H9 (cell line): Measurements from ENCODE around the gene CDKL1. TPM values are rescaled to one million over a fixed set of nuclear protein-coding genes. Genes with fewer than 3 reads are reported as not detected.

Source experiments
- DNase-seq: peaks from one replicate; pipeline ENCODE4 v3.0.0-alpha.2; 2017
- H2AFZ ChIP-seq: one replicate; pipeline ENCODE4 v1.6.1; 2013; ENCODE audit warnings: mild to moderate bottlenecking, low read length, control low read depth, moderate library complexity
- H2AK5ac ChIP-seq: 2 replicates; pipeline ENCODE4 v1.6.1; 2013; ENCODE audit warnings: low read length, control low read depth, mixed read lengths; ENCODE audit not compliant: insufficient read length
- H2BK120ac ChIP-seq: one replicate; pipeline ENCODE4 v1.6.1; 2013; ENCODE audit warnings: low read depth, mild to moderate bottlenecking, low read length, control low read depth, inconsistent platforms; ENCODE audit not compliant: poor library complexity, severe bottlenecking
- H2BK12ac ChIP-seq: 2 replicates; pipeline ENCODE4 v1.6.1; 2013; ENCODE audit warnings: low read length, control low read depth, mixed read lengths, low read depth; ENCODE audit not compliant: insufficient read length
- H2BK15ac ChIP-seq: 2 replicates; pipeline ENCODE4 v1.6.1; 2013; ENCODE audit warnings: low read depth, low read length, control low read depth
- H2BK20ac ChIP-seq: one replicate; pipeline ENCODE4 v1.6.1; 2013; ENCODE audit warnings: low read depth, mild to moderate bottlenecking, low read length, control low read depth, inconsistent platforms; ENCODE audit not compliant: poor library complexity, severe bottlenecking
- H2BK5ac ChIP-seq: 2 replicates; pipeline ENCODE4 v1.6.1; 2013; ENCODE audit warnings: low read length, control low read depth, mixed read lengths; ENCODE audit not compliant: insufficient read length
- H3K14ac ChIP-seq: 2 replicates; pipeline ENCODE4 v1.6.1; 2013; ENCODE audit warnings: low read length, control low read depth; ENCODE audit not compliant: insufficient read depth
- H3K18ac ChIP-seq: 2 replicates; pipeline ENCODE4 v1.6.1; 2013; ENCODE audit warnings: low read depth, mild to moderate bottlenecking, mixed read lengths, low read length, control low read depth; ENCODE audit not compliant: insufficient read length
- H3K23ac ChIP-seq: 2 replicates; pipeline ENCODE4 v1.6.1; 2013; ENCODE audit warnings: low read length, control low read depth, mixed read lengths, low read depth; ENCODE audit not compliant: insufficient read length
- H3K23me2 ChIP-seq: 2 replicates; pipeline ENCODE4 v1.6.1; 2013; ENCODE audit warnings: low read depth, mild to moderate bottlenecking, mixed read lengths, low read length, control low read depth; ENCODE audit not compliant: insufficient read length, poor library complexity, severe bottlenecking
- H3K27ac ChIP-seq: 2 replicates; pipeline ENCODE4 v1.5.1; 2013; ENCODE audit warnings: low read length, control low read depth, mixed read lengths, low read depth; ENCODE audit not compliant: insufficient read length
- H3K27me3 ChIP-seq: 2 replicates; pipeline ENCODE4 v1.6.1; 2013; ENCODE audit warnings: low read length, control low read depth, inconsistent platforms; ENCODE audit not compliant: insufficient read depth
- H3K4ac ChIP-seq: 2 replicates; pipeline ENCODE4 v1.6.1; 2013; ENCODE audit warnings: low read depth, mild to moderate bottlenecking, control low read depth, inconsistent platforms, low read length, moderate library complexity
- H3K4me1 ChIP-seq: 2 replicates; pipeline ENCODE4 v1.6.1; 2013; ENCODE audit warnings: low read length, control low read depth, inconsistent platforms; ENCODE audit not compliant: insufficient read depth
- H3K4me2 ChIP-seq: 2 replicates; pipeline ENCODE4 v1.6.1; 2013; ENCODE audit warnings: low read length, control low read depth, mixed read lengths; ENCODE audit not compliant: insufficient read length, insufficient read depth
- H3K56ac ChIP-seq: 2 replicates; pipeline ENCODE4 v1.6.1; 2013; ENCODE audit warnings: low read depth, mild to moderate bottlenecking, mixed read lengths, low read length, control low read depth; ENCODE audit not compliant: insufficient read length
- H3K79me1 ChIP-seq: 2 replicates; pipeline ENCODE4 v1.6.1; 2013; ENCODE audit warnings: low read depth, mild to moderate bottlenecking, moderate library complexity, low read length, control low read depth, inconsistent platforms; ENCODE audit not compliant: insufficient read depth, poor library complexity, severe bottlenecking
- H3K79me2 ChIP-seq: 2 replicates; pipeline ENCODE4 v1.6.1; 2013; ENCODE audit warnings: low read length, control low read depth, inconsistent platforms; ENCODE audit not compliant: insufficient read depth
- H3K9ac ChIP-seq: 2 replicates; pipeline ENCODE4 v1.6.1; 2013; ENCODE audit warnings: low read length, control low read depth, mixed read lengths; ENCODE audit not compliant: insufficient read length; ENCODE audit errors: extremely low read depth
- H3K9me3 ChIP-seq: one replicate; pipeline ENCODE4 v1.6.1; 2013; ENCODE audit warnings: low read depth, low read length, inconsistent platforms; ENCODE audit not compliant: control insufficient read depth
- H3T11ph ChIP-seq: one replicate; pipeline ENCODE4 v1.6.1; 2013; ENCODE audit warnings: mild to moderate bottlenecking, low read length, control low read depth, inconsistent platforms
- H4K20me1 ChIP-seq: one replicate; pipeline ENCODE4 v1.6.1; 2013; ENCODE audit not compliant: control insufficient read depth, insufficient read length, insufficient read depth
- H4K5ac ChIP-seq: 2 replicates; pipeline ENCODE4 v1.6.1; 2013; ENCODE audit warnings: low read depth, mild to moderate bottlenecking, mixed read lengths, low read length, control low read depth; ENCODE audit not compliant: insufficient read length
- H4K8ac ChIP-seq: replicated peaks from 2 replicates; pipeline ENCODE4 v1.6.1; 2013; ENCODE audit warnings: low read length, control low read depth, mixed read lengths, low read depth; ENCODE audit not compliant: insufficient read length
- H4K91ac ChIP-seq: 2 replicates; pipeline ENCODE4 v1.6.1; 2013; ENCODE audit warnings: low read depth, mild to moderate bottlenecking, moderate library complexity, mixed read lengths, low read length, control low read depth; ENCODE audit not compliant: insufficient read length
- H3K27ac Mint-ChIP-seq, 3 experiments: 2 replicates in 2 of 3; 3 replicates in 1 of 3; pipeline ENCODE4 v1.8.0; 2020 to 2021; ENCODE audit warnings: mixed read lengths in 3 of 3, mild to moderate bottlenecking in 1 of 3, moderate library complexity in 1 of 3
- H3K27me3 Mint-ChIP-seq: 2 replicates; pipeline ENCODE4 v1.8.0; 2021; ENCODE audit warnings: low read depth, mild to moderate bottlenecking, moderate library complexity, mixed read lengths
- H3K36me3 Mint-ChIP-seq, 3 experiments: 2 replicates in 2 of 3; 3 replicates in 1 of 3; pipeline ENCODE4 v1.8.0; 2020 to 2021; ENCODE audit warnings: low read depth in 3 of 3, mixed read lengths in 3 of 3; ENCODE audit not compliant: insufficient read depth in 1 of 3
- H3K4me1 Mint-ChIP-seq, 2 experiments: 2 replicates each; pipeline ENCODE4 v1.8.0; 2020; ENCODE audit warnings: mixed read lengths in 2 of 2
- H3K4me3 Mint-ChIP-seq, 2 experiments: 2 replicates in 1 of 2; 3 replicates in 1 of 2; pipeline ENCODE4 v1.8.0; 2020 to 2021; ENCODE audit warnings: mild to moderate bottlenecking in 2 of 2, mixed read lengths in 2 of 2, moderate library complexity in 1 of 2
- H3K9me3 Mint-ChIP-seq, 2 experiments: 2 replicates in 1 of 2; 3 replicates in 1 of 2; pipeline ENCODE4 v1.8.0; 2020; ENCODE audit warnings: mild to moderate bottlenecking in 2 of 2, mixed read lengths in 2 of 2, moderate library complexity in 1 of 2
- WGBS: extraction: QIAGEN DNeasy Blood & Tissue Kit; methylation state at CpG from one replicate; pipeline ENCODE4 v1.1.7; 2013; ENCODE audit warnings: missing lambda C conversion rate, low lambda C conversion rate, mixed read lengths; ENCODE audit not compliant: insufficient read length; ENCODE audit errors: extremely low coverage; 5-methylcytosine and 5-hydroxymethylcytosine counted together
- long read RNA-seq: library from polyadenylated mRNA; unstranded; transcript quantifications from one replicate; pipeline ENCODE4 v2.0.0, GENCODE V29; 2020
- total RNA-seq: library from RNA; stranded (reverse); gene quantifications from 2 replicates; pipeline ENCODE4 v1.2.1, GENCODE V29; 2021
- TF ChIP-seq, protein P1 (sequence below): fragments of 200-600 bp; sonication (generic); conservative IDR thresholded peaks from 3 replicates; pipeline ENCODE4 v1.8.0; 2021; ENCODE audit warnings: antibody characterized with exemption, mild to moderate bottlenecking

Gene CDKL1
- 0.72 and 1.8 TPM in 2 replicates for total RNA-seq
- long read RNA-seq = 0 reads

DNA sequence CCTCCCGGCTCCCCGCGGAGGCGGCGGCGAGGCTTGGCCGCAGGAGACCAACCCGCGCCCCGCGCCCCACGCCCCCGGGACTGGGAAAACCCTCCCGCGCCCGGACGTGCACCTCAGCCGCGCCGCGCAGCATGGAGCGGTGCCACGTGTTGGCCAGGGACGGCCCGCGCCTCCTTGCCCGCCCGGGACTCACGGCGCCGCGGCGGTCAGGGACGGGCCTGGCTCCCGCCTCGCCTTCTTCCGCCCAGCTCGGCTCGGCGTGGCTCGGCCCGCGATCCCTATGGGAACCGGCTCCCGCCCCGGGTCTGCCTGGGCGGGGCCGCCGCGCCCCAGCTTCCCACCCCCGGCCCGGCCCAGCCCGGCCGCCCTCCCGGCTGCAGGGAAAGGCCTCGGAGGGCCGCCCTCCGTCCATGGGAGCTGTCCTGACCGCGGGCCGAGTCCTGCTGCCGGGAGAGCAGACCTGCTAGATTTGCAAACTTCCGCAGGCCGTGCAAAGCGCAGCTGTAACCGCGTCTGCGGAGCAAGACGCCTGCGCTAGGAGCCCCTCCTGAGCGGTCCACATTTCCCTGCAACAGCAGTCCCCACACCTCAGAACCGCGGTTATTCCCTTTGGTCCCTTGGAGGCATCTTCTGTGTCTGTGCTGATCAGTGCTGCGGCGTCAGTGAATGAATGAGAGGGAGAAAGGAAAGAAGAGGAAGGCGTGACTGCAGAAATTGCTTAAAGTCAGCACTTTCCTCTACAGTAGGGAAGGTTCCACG lies at the start of gene CDKL1:
TSS of gene CDKL1 (minus strand) at position 251 of the 759 bp plus-strand sequence. CDS start 1,013 bp downstream, outside the sequence.
- TF ChIP-seq, protein P1, sequence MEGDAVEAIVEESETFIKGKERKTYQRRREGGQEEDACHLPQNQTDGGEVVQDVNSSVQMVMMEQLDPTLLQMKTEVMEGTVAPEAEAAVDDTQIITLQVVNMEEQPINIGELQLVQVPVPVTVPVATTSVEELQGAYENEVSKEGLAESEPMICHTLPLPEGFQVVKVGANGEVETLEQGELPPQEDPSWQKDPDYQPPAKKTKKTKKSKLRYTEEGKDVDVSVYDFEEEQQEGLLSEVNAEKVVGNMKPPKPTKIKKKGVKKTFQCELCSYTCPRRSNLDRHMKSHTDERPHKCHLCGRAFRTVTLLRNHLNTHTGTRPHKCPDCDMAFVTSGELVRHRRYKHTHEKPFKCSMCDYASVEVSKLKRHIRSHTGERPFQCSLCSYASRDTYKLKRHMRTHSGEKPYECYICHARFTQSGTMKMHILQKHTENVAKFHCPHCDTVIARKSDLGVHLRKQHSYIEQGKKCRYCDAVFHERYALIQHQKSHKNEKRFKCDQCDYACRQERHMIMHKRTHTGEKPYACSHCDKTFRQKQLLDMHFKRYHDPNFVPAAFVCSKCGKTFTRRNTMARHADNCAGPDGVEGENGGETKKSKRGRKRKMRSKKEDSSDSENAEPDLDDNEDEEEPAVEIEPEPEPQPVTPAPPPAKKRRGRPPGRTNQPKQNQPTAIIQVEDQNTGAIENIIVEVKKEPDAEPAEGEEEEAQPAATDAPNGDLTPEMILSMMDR = no peak
- Histone ChIP-seq H2AFZ (peak within 1 kb of the TSS; percentile 14), H3K23me2 (peaks cover 10% of the 10 kb centered on the region), H2BK120ac (no peak within 1 kb of the TSS), H4K91ac (no peak within 1 kb of the TSS), H3K9me3 (no peaks in the 10 kb centered on the region), H2BK15ac (no peak within 1 kb of the TSS), H4K8ac (no peak within 1 kb of the TSS), H3K56ac (no peak within 1 kb of the TSS), H3K9ac (peak within 1 kb of the TSS; percentile 20), H3K4ac (no peak within 1 kb of the TSS), H3K4me1 (peaks cover 6% of the 10 kb centered on the region; the same call in 1 of the 2 replicates), H3K27ac (no peak within 1 kb of the TSS), H3K18ac (no peak within 1 kb of the TSS), H2AK5ac (no peak within 1 kb of the TSS), H3K27me3 (no peaks in the 10 kb centered on the region; the same call in 1 of the 2 replicates), H2BK20ac (no peak within 1 kb of the TSS), H4K5ac (no peak within 1 kb of the TSS), H3K79me2 (no peaks in the 10 kb centered on the region), H3K79me1 (no peaks in the 10 kb centered on the region), H3K23ac (no peak within 1 kb of the TSS), H3K14ac (peak within 1 kb of the TSS; percentile 69), H3T11ph (no peak within 1 kb of the TSS), H2BK5ac (no peak within 1 kb of the TSS), H3K4me2 (peak within 1 kb of the TSS; percentile 100), H2BK12ac (no peak within 1 kb of the TSS), H4K20me1 (no peaks in the 10 kb centered on the region)
- H3K27ac Mint-ChIP-seq = peak within 1 kb of the TSS in 1 of 3 experiments; percentile 58; a peak in 1 of 7 replicates
- DNase-seq = peak; percentile 77
- H3K36me3 Mint-ChIP-seq = peaks cover 0 to 3% (median 0%) of the 10 kb centered on the region in 3 experiments; a peak in 2 of 7 replicates
- peak within 1 kb of the TSS; percentile 68 to 88 for H3K4me3 Mint-ChIP-seq
- H3K4me1 Mint-ChIP-seq = peaks cover 17 to 30% of the 10 kb centered on the region in 2 experiments
- H3K9me3 Mint-ChIP-seq = no peaks in the 10 kb centered on the region; a peak in 1 of 5 replicates
- no CpG with 5 or more reads among the region's 77 CpGs for WGBS
- H3K27me3 Mint-ChIP-seq = peaks cover 39% of the 10 kb centered on the region
